Left renal cortex interstitium (tissue), 4 donors: ENCODE measurements around the gene ADAMTS6. TPM values are rescaled to one million over a fixed set of nuclear protein-coding genes. Genes with fewer than 3 reads are reported as not detected.

Source experiments
- DNase-seq, 4 donors: peaks; one replicate each; pipeline ENCODE4 v3.0.0-alpha.2; 2013; ENCODE audit warnings: low read depth in 4 of 4, low spot score in 2 of 4, missing footprints in 1 of 4
- polyA plus RNA-seq, 4 donors: library from polyadenylated mRNA; unstranded; fragments of 120-200 nt; gene quantifications; one replicate each; pipeline ENCODE4 v1.2.1, GENCODE V29; 2013; ENCODE audit not compliant: insufficient read length in 4 of 4

Gene ADAMTS6
- polyA plus RNA-seq, 4 donors, result 1.8 to 3.5 (median 2.5) TPM

- no peak for DNase-seq
These were observed 185.7 kb downstream of the ADAMTS6 start for GRCh38 chr5:65296067-65296466.

- DNase-seq, result no peak
These were observed 189.5 kb downstream of the ADAMTS6 start for GRCh38 chr5:65292196-65292595.

GRCh38 chr5:65290677-65291076, 191.0 kb downstream of the ADAMTS6 start:
- DNase-seq, result no peak

GRCh38 chr5:65288657-65289056, 193.1 kb downstream of the ADAMTS6 start:
- DNase-seq, result no peak

- DNase-seq, result no peak
These were observed 202.1 kb downstream of the ADAMTS6 start for GRCh38 chr5:65279603-65280002.

- DNase-seq, result no peak
These were observed 205.4 kb downstream of the ADAMTS6 start for GRCh38 chr5:65276178-65276890.

GRCh38 chr5:65271906-65272305, 209.8 kb downstream of the ADAMTS6 start:
- DNase-seq, result no peak

- no peak for DNase-seq
These were observed 213.2 kb downstream of the ADAMTS6 start for GRCh38 chr5:65268525-65268924.

- no peak for DNase-seq
These were observed 217.3 kb downstream of the ADAMTS6 start for GRCh38 chr5:65264420-65264819.

- DNase-seq, result no peak
These were observed 218.4 kb downstream of the ADAMTS6 start for GRCh38 chr5:65263321-65263720.

- peak in 1 of 4 donors; percentile 15 for DNase-seq
These were observed 219.1 kb downstream of the ADAMTS6 start for GRCh38 chr5:65262649-65263059.

GRCh38 chr5:65262096-65262495, 219.6 kb downstream of the ADAMTS6 start:
- DNase-seq, result no peak

- DNase-seq, result no peak
These were observed 220.2 kb downstream of the ADAMTS6 start for GRCh38 chr5:65261499-65261898.

GRCh38 chr5:65255294-65255693, 226.4 kb downstream of the ADAMTS6 start:
- DNase-seq, result no peak

- no peak for DNase-seq
These were observed 228.7 kb downstream of the ADAMTS6 start for GRCh38 chr5:65252977-65253376.

GRCh38 chr5:65248896-65249295, 232.8 kb downstream of the ADAMTS6 start:
- no peak for DNase-seq

- no peak for DNase-seq
These were observed 234.1 kb downstream of the ADAMTS6 start for GRCh38 chr5:65247594-65247993.

GRCh38 chr5:65246741-65247140, 235.0 kb downstream of the ADAMTS6 start:
- DNase-seq, result no peak

GRCh38 chr5:65244031-65244430, 237.7 kb downstream of the ADAMTS6 start:
- no peak for DNase-seq

- DNase-seq, result no peak
These were observed 238.6 kb downstream of the ADAMTS6 start for GRCh38 chr5:65243161-65243560.

GRCh38 chr5:65229841-65230240, 251.9 kb downstream of the ADAMTS6 start:
- DNase-seq, result no peak

GRCh38 chr5:65213921-65214525, 267.7 kb downstream of the ADAMTS6 start:
- no peak for DNase-seq
